Fibroblast of gingiva (primary cell): ENCODE measurements around the gene RPS6KA2.

Experiments used
- DNase-seq: peaks from one replicate; pipeline ENCODE4 v3.0.0-alpha.2; 2011; ENCODE audit warnings: low read depth

The RPS6KA2 gene

DNA sequence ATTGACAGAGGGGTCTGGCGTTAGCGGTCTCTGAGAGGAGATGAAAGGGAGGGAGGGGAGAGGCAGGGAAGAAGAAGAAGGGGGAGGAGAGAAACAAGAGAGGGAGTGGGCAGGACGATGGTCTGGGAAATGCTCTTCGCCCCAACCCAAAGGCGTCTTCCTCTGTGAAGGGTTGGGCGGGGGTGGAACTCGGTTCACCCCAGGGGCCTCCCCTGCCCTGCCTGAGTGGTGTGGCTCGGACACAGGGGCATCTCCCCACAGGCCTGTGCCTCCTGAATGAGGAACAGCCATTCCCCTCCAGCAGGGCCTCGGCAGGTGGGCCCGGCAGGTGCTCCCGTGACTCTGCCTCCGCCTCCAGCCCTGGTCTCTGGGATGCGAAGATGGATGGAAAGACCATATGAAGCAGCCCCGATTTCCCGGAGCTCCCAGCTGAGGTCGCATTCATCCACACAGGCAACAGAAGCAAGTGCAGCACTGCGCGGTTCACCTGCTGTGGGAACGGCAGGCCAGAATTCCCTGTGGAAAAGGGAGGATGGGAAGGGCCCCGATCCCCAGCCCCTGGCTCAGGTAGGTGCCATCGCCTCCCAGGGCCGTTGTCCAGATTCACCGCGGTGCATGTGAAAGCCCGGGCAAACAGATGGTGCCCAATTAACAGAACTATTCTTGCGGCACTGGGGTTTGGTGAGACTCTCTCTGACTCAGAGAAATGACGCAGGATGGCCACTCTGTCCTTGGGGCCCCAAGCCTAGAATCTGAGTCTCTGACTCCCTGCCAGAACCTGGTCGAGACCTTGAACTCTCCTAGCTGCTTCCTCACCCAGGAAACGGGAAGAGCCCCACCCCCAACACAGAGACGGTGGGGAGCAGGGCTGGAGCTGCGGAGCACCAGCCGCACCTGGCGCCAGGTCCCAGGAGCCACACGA, 29.4 kb upstream of the RPS6KA2 start:
- DNase-seq, result no peak

DNA sequence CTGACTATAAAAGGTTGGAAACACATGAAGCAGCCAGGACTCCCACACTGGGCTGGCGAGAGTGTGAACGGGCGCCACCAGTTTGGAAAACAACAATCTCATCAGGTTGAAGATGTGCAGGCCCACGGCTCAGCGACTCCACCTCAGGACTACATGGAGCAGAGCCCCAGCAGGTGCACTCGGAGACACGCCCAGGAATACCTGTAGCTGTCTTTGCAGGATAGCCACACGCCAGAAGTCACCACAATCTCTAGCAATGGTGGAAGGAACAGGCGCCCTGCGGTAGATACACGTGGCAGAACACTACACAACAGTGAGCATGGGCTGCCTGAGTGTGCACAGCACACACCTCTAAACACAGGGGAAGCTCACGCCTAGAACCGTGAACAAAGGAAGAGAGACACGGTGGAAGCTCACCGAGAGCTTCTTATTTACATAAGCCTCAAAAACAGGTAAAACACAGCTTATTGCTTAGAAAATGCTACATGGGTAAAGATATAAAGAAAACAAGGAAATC, 28.7 kb upstream of the RPS6KA2 start:
- DNase-seq, result no peak

DNA sequence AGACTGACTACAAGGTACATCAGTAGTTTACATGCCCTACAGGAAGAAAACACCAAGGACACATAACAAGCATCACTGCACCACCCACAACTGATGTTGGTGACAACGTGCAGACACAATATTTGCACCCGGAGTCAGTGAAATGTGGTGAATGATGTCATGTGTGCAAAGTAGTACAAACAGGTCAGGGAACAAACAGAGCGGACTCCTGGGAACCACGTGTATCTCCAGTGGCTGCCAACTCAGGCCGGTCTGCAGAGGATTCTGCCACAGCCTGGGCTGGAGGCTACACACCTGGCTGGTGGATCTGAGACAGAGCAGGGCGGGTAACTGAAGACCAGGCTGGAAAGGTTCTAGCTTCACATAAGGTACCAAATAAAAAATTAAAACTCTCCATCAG, 28.2 kb upstream of the RPS6KA2 start:
- no peak for DNase-seq

DNA sequence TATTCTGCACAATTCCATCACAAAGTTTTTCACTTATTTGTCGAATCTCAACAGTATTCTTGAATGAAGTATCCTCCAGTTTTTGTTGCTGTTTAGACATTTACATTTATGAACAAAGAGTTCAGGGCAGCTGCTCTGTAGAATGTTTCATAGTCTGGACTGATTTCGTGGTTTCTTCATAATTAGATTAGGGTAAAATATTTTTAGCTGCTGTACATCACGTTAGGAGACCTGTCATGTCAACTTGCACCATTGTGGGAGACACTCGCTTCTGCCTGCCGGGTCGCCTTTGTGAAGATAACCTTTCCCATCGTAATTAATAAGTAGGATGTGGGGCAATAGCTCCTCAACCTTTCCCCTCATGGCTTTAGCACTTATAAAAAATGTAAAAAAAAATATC, 27.5 kb upstream of the RPS6KA2 start:
- DNase-seq, result no peak

DNA sequence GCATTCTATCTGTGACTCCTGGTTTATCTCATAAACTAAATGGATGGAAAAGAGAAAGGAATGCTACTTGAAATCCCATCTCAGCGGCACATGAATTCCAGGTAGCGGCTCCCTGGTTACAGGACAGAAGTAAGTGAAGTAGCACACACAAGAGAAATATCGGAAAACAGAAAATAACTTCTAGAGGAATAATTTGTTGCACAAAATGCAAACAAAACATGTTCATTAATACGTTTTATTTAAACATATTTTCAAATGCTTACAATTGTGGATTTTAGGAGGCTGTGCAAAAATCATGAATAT, 26.5 kb upstream of the RPS6KA2 start:
- DNase-seq, result no peak

DNA sequence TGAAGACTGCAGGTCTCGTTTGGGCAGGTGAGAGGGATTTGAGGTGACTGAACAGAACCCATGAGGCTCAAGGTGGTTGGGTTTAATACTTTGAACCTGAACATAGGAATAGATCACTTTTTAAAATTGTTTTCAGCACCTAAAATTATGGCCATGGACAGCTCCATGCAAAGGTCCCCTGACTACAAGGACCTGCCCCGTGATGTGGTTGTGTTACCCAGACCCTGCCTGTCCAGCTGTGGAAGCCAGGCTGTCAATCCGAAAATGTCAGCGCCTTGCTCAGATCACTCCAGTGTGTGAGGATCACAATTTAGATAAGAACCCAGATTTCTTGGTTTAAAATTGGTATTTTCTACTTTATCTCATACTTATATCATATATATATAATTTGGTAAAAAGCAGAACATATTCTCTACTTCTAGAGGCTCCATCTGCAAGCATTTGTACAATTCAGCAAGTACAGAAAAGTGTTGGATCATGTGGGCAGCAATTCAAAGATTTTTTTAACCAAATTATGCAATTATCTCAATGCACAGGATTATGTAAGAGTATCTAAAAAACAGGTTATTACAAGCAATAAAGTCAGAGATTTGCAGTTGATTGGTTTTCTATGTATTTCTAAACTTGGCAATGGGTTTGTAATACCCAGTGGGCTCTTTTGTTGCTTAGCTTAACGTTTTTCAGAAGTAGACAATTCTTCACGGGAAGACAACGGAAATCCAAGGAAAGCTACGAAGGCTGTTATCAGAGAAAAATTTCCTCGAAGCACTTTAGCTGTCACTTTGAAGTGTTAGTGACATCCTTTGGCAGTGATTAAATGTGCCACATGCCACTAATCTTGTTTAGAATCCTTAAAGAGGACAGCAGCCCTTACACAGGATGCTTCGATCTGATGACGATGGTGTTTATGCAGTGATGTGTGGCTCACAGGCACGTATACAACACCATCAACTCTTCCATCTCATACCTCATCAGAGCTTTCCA, 24.1 kb upstream of the RPS6KA2 start:
- no peak for DNase-seq

DNA sequence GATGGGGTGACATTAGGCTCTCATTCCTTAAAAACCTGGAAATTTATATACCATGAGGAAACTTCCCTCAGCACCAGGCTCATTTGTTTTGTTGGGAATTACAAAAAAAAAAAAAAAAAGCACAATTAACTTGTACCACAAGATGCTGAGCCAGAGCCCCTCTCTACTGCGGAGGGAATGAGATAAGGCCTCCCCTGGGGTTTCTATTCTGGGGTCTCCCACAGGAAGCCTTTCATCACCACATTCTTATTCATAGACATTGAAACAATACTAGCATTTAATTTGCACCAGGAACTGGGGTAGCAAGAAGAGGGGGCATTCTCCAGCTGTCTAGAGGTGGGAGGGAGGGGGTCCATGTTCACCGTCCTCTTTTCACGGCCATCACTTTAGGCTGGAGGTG, 23.0 kb upstream of the RPS6KA2 start:
- DNase-seq, result no peak

DNA sequence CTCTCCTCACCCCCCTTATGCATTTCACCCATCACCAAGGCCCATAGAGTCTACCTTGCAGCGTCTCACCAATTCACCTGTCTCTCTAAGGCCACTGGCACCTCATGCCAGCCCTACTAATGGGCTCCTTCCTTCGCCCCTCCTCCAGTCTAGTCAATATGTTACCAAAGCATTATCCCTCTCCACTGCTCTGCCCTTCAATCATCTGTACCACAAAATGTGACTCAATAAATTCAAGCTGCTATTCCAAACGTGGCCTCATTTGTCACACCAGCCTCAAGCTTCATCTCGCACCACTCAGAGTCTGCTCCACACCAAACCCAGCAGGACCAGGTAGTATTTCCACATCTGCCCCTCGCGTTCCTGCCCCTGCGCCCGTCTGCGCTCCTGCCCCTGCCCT, 21.8 kb upstream of the RPS6KA2 start:
- DNase-seq, result no peak

DNA sequence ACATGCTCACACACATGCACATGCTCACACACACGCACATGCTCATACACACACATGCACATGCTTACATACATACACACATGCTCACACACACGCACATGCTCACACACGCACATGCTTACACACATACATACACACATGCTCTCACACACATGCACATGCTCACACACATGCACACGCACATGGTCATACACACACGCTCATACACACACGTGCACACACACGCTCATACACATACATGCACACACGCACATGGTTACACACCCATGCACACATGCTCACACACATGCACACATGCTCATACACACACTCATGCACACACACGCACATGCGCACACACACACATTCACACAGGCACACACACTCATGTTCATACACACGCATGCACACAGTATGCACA, 20.8 kb upstream of the RPS6KA2 start:
- DNase-seq, result no peak

DNA sequence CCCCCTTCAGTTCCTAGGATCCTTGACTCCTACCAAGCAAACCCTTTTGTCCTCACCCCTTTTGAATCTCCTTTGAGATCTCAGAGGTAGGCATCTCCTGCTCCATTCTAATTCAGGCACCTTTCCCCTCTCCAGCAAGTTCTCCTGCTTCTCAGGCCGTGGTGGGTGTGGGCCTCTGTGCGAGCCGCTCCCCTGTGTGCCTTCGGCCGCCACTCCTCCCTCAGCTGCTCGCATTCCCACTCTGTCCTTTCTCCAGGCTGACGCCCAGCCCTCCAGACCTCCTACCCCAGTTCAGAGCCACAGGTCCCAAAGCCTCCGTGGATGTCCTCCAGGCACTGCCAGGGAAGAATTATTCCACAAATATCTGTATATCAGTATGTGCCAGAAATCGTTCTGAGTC, 19.7 kb upstream of the RPS6KA2 start:
- no peak for DNase-seq

DNA sequence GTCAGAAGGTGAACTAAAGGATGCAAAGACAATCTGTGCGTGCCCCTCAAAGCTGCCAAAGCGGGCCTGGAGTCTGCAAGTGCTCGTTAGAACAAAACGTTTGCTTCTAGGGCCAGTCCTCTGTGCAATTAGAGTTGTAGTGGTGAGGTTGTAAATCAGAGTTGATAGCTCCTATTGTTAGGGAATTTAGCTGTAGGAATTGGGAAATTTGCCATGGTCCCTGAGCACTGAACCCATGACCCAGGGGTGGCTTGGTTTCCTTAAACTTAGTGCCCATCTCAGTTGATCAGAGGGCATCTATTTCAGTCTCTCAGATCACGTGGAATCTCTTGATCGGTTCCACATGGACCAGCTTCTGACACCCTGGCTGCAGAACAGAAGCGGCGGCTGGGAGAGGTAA, 18.8 kb upstream of the RPS6KA2 start:
- no peak for DNase-seq

DNA sequence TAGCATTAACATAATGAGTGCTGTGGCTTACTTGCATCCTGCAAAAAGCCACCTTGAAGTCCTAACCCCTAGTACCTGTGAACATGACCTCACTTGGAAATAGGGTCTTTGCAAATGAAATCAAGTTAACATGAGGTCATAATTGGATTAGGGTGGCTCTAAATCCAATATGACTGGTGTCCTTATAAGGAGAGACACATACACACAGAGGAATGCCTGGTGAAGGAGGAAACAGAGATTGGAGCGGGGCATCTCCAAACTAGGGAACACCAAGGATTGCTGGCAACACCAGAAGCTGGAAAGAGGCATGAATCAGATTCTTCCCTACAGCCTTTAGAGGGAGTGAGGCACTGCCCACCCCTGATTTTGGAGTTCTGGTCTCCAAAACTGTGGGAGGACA, 17.6 kb upstream of the RPS6KA2 start:
- no peak for DNase-seq

DNA sequence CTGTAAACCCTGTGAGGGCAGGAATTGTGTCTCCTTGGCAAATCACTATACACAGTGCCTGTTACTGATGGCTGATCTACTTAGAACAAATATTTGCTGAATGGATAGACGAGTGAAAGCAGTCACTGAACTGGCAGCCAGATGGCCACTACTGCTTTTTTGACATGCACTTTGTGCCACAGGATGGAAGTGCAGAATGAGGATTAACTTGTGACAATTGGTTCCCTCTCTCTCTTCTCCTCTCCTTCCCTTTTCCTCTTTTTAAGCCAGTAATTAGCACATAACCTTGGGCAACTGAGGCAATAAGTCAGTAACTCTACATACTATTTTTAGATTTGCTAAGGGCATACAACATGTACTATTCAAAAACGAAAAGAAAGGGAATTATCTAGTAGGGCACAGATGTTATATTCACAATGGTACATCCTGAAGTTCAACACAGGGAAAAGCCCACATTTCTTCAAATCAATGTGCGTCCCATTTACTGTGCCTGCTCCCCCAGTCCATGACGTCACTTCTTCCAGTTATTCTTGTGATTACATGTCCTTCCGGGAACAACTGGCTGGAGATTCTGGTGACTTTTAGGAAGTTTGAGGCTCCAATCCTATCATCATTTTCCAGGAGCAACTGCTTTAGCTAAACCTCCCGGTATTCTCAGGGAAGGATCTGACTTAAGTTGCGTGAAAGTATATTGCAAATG, 17.0 kb upstream of the RPS6KA2 start:
- no peak for DNase-seq

DNA sequence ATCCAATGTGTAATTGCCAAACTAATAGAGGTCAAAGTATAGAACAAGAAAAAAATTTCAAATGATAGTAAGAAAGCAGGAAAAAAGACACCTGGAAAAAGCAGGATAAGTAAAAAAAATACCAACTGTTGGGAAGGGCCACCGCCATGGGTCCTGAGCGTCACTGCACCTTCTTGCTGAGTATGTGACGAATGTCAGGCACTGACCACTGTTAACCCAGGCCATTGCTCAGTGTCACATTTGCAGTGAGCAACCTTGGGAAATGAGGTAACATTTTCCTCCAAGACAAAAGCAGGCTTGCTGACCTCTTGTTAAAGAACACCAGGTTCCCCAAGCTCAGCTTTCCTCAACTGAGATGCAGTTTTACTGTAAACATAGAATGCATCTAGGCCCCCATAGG, 15.6 kb upstream of the RPS6KA2 start:
- DNase-seq, result no peak

DNA sequence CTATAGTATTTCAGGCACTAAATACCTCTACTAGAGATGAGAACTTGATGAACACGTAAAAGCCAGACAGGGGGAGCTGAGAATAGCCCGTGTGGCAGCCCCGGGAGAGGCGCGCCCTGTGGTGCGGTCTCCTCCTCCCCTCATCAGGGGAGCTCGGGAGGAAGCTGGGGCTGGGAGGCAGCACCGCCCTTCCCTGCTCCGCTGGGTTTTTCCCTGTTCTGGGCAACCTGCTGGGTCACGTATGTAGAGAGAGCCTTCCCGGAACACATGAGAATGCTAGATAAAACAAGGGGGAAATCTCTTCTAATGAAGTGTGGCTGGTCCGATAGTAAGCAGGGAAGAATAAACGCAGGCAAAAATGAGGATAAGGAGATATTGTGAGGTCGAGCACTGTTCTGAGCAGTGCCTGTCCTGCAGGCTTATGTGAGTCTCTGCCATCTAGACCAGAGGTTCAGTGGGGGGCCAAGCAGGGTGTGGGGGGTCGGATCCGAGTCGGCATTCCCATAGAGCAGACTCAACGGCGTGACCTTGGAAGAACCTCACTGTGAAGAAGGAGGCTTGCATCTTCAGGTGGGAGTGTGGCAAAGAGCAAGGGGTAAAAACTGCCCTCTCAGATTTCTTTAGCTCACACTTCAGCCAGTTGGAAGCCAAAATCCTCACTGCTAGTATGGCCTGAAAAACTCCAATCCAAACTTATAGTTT, 13.4 kb upstream of the RPS6KA2 start:
- DNase-seq, result no peak

DNA sequence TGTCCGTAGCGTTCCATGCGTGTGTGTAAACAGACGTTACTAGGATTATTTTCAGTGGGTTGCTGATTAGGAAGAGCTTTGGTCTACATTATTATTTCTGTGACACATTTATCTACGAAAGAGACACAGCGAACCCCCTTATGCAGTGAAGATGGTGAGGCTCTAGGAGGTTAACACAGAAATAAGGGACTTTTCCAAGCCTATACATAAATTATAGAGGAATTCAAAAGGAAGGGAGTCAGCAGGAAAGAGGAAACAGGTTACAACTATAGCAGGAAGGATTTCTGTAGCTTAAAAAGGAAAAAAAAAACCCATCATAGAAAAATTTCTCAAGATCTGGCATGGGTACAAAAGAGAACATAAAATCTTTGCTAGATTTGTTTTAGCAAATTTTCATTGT, 12.9 kb upstream of the RPS6KA2 start:
- DNase-seq, result no peak

DNA sequence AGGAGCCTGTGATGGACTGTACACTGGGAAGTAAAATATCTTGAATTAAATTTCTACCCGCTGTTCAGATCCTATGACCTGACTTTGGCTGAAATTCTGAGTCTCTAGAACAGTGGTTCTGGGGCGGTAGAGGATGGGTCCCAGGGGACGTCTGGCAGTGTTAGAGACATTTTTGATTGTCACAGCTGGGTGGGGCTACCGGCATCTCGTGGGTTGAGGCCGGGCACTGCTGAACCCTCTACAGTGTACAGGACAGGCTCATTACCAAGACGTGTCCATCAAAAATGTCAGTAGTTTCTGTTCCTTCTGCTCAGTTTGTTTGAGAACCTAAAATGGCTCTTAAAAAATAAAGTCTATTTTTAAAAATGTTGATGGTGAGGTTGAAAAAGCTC, 11.5 kb upstream of the RPS6KA2 start:
- no peak for DNase-seq

DNA sequence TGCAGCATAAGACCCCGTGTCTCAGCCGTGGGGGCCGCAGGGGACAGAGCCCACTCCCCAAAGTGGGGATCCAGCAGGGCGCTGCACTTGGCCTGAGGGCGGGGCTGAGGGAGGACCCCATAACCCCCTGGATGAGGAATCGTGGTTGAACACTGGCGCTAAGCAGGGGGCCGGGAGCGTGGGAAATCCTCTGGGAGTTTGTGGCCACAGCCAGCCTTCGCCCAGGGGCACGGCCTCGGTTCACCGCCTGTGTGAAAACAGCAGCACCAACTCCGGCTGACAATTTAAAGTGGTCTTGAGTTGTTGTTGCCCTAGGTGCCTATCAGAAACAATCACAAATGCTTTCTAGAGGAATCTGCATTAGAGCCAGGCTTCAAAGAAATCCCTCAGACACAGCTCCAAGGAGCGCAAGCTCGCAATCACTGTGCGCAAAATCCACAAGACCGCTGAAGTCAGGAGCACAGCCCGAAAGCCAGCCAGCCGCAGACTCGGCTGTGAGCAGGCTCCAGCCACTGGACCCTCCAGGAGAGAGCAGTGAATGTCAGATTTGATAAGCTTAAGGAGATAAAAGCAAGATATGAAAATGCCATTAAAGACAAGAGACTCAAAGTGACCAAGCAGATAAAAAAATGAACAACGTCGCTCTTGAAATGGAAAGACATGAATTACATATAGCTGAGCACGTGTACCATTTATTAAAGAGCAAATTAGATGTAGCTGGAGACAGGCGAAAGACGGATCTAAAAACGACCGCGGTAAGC, 10.9 kb upstream of the RPS6KA2 start:
- no peak for DNase-seq

DNA sequence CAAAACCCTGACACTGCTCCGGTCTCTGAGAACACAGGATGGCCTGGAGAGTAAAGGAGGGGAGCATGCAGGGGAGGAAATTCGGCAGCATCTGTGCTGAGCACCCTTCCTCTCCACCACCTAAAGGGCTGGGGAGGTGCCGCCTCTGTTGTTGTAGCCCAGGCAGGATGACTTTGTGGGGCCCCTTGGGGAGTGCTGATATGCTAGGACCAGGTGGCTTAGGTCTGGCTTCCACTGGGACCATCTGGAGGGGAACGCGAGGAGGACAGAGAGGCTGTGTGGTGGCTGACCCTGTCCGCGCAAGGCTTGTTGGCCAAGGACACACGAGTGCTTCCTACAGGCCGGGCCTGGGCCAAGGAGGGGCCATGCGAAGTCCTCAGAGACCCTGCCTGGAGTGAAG, 9.9 kb upstream of the RPS6KA2 start:
- no peak for DNase-seq

DNA sequence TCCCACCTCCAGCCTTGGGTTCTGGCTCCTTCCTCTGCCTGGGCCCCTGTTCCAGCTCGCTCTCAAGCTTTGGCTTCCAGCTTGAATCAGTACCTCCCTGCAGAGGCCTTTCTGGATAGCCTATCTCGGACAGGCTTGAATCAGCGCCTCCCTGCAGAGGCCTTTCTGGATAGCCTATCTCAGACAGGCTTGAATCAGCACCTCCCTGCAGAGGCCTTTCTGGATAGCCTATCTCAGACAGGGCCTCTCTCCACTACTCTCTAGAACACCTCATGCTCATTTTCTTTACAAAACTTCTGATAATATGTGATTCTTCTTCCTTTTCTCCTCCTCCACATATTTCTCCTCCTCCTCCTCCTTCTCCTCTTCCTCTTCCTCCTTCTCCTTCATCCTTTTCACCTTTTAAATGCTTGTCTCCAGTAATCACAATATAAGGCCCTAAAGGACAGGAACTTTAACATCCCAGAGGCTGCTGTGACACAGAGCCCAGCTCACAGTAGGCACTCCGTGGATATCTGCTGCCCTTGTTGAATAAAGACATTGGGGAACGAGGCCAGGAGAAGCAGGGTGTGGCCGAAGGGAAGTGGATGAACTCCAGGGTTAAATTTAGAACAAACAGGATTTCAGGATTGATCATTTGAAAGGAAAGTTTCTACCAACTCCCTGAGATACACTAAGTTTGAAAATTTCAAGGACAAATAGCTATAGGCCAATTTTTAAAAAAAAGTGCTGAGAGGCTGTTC, 9.3 kb upstream of the RPS6KA2 start:
- DNase-seq, result no peak
